Loucy (cell line): ENCODE measurements around the gene NTF4.

Experiments used
- CTCF ChIP-seq: fragments of 200-600 bp; sonication (generic); conservative IDR thresholded peaks from 2 replicates; pipeline ENCODE4 v1.5.1; 2014; ENCODE audit warnings: mild to moderate bottlenecking, antibody characterized with exemption, low read length
- EZH2phosphoT487 ChIP-seq: fragments of 200-600 bp; IDR thresholded peaks from 2 replicates; pipeline ENCODE4 v1.6.1; 2018; ENCODE audit warnings: antibody characterized with exemption, mild to moderate bottlenecking, moderate library complexity, borderline replicate concordance

- TF ChIP-seq CTCF, result no peak
- TF ChIP-seq EZH2phosphoT487, result no peak
These were observed 15.8 kb upstream of the NTF4 start for GRCh38 chr19:49080392-49080791.
